DMS53 treated with DMSO at 0.1 percent for 48 hours (cell line): ENCODE results near the gene PPP1R2B.

Experiments used
- DNase-seq: peaks from one replicate; lab custom pipeline; 2025; ENCODE audit not compliant: unreplicated experiment; lab: John Stamatoyannopoulos, UW

Gene PPP1R2B

GRCh38 chr5:156871212-156871611 lies 21.1 kb downstream of the PPP1R2B start:
- no peak for DNase-seq

- DNase-seq: no peak
These were observed 29.7 kb downstream of the PPP1R2B start for GRCh38 chr5:156879665-156880285.

GRCh38 chr5:156883316-156883875 lies 33.3 kb downstream of the PPP1R2B start:
- no peak for DNase-seq

- no peak for DNase-seq
These were observed 38.4 kb downstream of the PPP1R2B start for GRCh38 chr5:156888520-156888919.

- DNase-seq: no peak
These were observed 42.1 kb downstream of the PPP1R2B start for GRCh38 chr5:156892223-156892622.

- DNase-seq: no peak
These were observed 42.8 kb downstream of the PPP1R2B start for GRCh38 chr5:156892864-156893263.

- no peak for DNase-seq
These were observed 43.4 kb downstream of the PPP1R2B start for GRCh38 chr5:156893517-156893916.

GRCh38 chr5:156896546-156896945 lies 46.5 kb downstream of the PPP1R2B start:
- DNase-seq: no peak
